Thymus (tissue), 2 donors: ENCODE results near the gene ADAMTS20. TPM values are rescaled to one million over a fixed set of nuclear protein-coding genes. Genes with fewer than 3 reads are reported as not detected.

ENCODE experiments used
- polyA plus RNA-seq: library from polyadenylated mRNA; stranded (reverse); fragments of 200-250 nt; gene quantifications from one replicate; pipeline ENCODE4 v1.2.3, GENCODE V29; 2013
- total RNA-seq: library from RNA; stranded (reverse); fragments of 120-200 nt; gene quantifications from one replicate; pipeline ENCODE4 v1.2.4, GENCODE V29; 2013
- donor health status: healthy.

The ADAMTS20 gene
- total and polyA plus RNA-seq, 2 donors: under 0.01 to 0.09 TPM

Other genes starting within 250 kb of the ADAMTS20 start
- gene PUS7L, start 206.6 kb upstream of the ADAMTS20 start, total RNA-seq: 14.4 TPM
- gene PUS7L, start 206.6 kb upstream of the ADAMTS20 start, polyA plus RNA-seq: 3.0 TPM
- gene IRAK4, start 206.7 kb upstream of the ADAMTS20 start, total RNA-seq: 30.4 TPM
- gene IRAK4, start 206.7 kb upstream of the ADAMTS20 start, polyA plus RNA-seq: 43.8 TPM